Measurements from ENCODE around the gene CCDC184.

The CCDC184 gene

DNA sequence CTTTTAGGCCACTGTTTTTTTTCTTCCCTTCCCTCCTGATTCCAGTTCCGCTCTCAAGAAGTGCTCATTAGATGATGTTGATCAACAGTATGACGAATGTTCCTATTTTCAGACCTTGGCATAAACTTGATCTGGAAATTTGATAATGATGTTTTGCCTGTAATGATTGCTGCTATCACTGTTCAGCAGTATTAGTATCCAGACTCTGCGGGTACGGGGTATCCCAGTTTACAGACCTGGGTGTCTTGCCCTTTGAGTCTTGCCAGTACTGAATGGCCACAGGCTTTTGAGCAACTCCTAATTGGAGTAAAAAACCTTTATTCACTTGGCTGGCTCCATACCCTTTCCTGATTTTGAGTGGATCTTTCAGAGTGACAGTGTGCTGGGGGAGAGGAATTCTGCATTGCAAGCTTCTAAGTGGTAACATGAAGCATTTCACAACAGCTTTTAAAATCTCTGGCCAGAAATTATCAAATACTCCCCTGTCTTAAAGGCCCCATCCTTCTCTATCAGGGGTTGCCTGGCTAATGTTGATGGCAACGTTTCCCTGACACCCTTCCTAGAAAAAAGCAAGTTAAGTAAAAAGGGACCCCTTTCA, 20.2 kb upstream of the CCDC184 start:
- no peaks in the 10 kb centered on the region for H4K20me1 ChIP-seq (ENCODE audit: insufficient read depth, low read length)
- H3K4me3 ChIP-seq (ENCODE audit: low read length): no peak overlapping the region
- H3K4me2 ChIP-seq (ENCODE audit: low read length): no peak overlapping the region
- TF ChIP-seq EZH2phosphoT487 (IDR thresholded peaks at IDR 0.05; ENCODE audit: low read depth): no peak
- TF ChIP-seq, protein P1, sequence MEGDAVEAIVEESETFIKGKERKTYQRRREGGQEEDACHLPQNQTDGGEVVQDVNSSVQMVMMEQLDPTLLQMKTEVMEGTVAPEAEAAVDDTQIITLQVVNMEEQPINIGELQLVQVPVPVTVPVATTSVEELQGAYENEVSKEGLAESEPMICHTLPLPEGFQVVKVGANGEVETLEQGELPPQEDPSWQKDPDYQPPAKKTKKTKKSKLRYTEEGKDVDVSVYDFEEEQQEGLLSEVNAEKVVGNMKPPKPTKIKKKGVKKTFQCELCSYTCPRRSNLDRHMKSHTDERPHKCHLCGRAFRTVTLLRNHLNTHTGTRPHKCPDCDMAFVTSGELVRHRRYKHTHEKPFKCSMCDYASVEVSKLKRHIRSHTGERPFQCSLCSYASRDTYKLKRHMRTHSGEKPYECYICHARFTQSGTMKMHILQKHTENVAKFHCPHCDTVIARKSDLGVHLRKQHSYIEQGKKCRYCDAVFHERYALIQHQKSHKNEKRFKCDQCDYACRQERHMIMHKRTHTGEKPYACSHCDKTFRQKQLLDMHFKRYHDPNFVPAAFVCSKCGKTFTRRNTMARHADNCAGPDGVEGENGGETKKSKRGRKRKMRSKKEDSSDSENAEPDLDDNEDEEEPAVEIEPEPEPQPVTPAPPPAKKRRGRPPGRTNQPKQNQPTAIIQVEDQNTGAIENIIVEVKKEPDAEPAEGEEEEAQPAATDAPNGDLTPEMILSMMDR (IDR thresholded peaks at IDR 0.05; ENCODE audit: low read depth, low read length): no peak
- H3K9me3 ChIP-seq (ENCODE audit: insufficient read depth, low read length): no peaks in the 10 kb centered on the region
- no peak overlapping the region for H3K9ac ChIP-seq (ENCODE audit: low read length)
- H3K27me3 ChIP-seq (ENCODE audit: low read depth, low read length): no peaks in the 10 kb centered on the region
- no peaks in the 10 kb centered on the region; the same call in 1 of the 2 replicates for H3K4me1 ChIP-seq (ENCODE audit: low read length)
- H2AFZ ChIP-seq (ENCODE audit: low read depth, low read length): no peak overlapping the region
- no peaks in the 10 kb centered on the region for H3K79me2 ChIP-seq (ENCODE audit: low read length)
- no peak overlapping the region for H3K27ac ChIP-seq (ENCODE audit: low read length)
- no peaks in the 10 kb centered on the region for H3K36me3 ChIP-seq (replicated peaks; ENCODE audit: low read depth, low read length)

DNA sequence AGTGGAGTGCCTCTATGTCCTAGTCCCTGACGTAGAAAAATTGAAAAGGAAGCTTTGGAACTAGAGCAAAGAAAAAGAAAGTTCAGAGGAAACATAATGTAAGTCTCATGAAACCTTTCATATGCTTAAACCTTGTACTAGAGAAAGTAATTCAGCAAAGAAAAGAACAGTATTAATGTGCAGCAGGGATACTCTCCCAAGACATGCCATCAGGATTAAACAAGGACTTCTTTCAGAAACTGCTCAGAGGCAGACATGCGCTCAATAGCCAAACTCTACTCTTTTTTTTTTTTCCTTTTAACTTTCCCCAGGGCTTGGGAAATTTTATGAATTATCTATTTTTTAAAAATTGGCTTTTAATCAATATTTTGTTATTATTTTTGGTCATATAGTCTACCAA, 19.0 kb upstream of the CCDC184 start:
- H3K79me2 ChIP-seq (ENCODE audit: low read length): no peaks in the 10 kb centered on the region
- no peaks in the 10 kb centered on the region for H3K4me1 ChIP-seq (ENCODE audit: low read length)
- H3K9ac ChIP-seq (ENCODE audit: low read length): no peak overlapping the region
- no peaks in the 10 kb centered on the region for H4K20me1 ChIP-seq (ENCODE audit: insufficient read depth, low read length)
- H3K9me3 ChIP-seq (ENCODE audit: insufficient read depth, low read length): no peaks in the 10 kb centered on the region
- no peak overlapping the region for H2AFZ ChIP-seq (ENCODE audit: low read depth, low read length)
- no peaks in the 10 kb centered on the region for H3K36me3 ChIP-seq (replicated peaks; ENCODE audit: low read depth, low read length)
- TF ChIP-seq EZH2phosphoT487 (IDR thresholded peaks at IDR 0.05; ENCODE audit: low read depth): no peak
- TF ChIP-seq, protein P1 (IDR thresholded peaks at IDR 0.05; ENCODE audit: low read depth, low read length): no peak
- H3K4me2 ChIP-seq (ENCODE audit: low read length): no peak overlapping the region
- H3K4me3 ChIP-seq (ENCODE audit: low read length): no peak overlapping the region
- no peak overlapping the region for H3K27ac ChIP-seq (ENCODE audit: low read length)
- H3K27me3 ChIP-seq (ENCODE audit: low read depth, low read length): no peaks in the 10 kb centered on the region

DNA sequence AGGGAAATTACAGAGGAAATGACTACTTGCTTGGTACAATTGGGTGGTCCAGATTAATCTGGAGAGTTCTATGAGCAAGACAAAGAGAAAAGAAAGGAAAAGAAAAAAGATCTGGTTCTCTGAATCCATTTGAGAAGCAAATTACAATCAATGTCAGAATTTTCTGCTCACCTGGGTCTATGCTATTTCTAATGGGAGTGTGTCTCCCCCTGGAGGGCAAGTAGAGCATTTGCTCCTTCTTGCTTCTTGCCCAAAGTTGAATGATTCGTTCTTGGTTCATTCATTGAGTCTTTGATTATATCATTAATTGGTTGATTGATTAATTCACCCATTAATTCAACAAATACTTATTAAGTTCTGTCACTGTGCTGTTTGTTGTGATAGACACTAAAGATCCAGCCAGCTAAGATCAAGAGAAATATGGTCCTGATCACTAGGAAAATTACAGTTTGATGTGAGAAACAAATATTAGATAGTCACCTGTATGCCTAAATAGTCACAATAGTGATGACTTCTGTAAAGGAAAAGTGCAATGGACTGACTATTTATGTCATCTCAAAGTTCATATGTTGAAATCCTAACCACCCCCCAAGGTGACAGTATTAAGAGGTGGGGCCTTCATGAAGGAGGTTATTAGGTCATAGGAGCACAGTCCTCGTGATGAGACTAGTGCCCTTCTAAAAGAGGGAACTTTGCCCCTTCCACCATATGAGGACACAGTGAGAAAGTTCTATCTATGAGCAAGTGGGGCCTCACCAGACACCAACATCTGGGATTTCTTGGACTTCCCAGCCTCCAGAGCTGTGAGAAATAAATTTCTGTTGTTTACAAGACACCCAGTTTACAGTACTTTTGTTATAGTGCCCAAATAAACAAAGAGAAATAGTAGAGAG, 18.1 kb upstream of the CCDC184 start:
- Histone ChIP-seq H3K27ac (ENCODE audit: low read length) (no peak overlapping the region), H3K27me3 (ENCODE audit: low read depth, low read length) (no peaks in the 10 kb centered on the region), H3K4me2 (ENCODE audit: low read length) (no peak overlapping the region), H3K79me2 (ENCODE audit: low read length) (no peaks in the 10 kb centered on the region), H3K9ac (ENCODE audit: low read length) (no peak overlapping the region), H3K9me3 (ENCODE audit: insufficient read depth, low read length) (no peaks in the 10 kb centered on the region), H4K20me1 (ENCODE audit: insufficient read depth, low read length) (no peaks in the 10 kb centered on the region), H3K4me1 (ENCODE audit: low read length) (no peaks in the 10 kb centered on the region), H3K36me3 (replicated peaks; ENCODE audit: low read depth, low read length) (no peaks in the 10 kb centered on the region), H3K4me3 (ENCODE audit: low read length) (no peak overlapping the region), H2AFZ (ENCODE audit: low read depth, low read length) (no peak overlapping the region)
- no peak for TF ChIP-seq EZH2phosphoT487 (IDR thresholded peaks at IDR 0.05; ENCODE audit: low read depth)
- TF ChIP-seq, protein P1 (IDR thresholded peaks at IDR 0.05; ENCODE audit: low read depth, low read length): peak; percentile 94

DNA sequence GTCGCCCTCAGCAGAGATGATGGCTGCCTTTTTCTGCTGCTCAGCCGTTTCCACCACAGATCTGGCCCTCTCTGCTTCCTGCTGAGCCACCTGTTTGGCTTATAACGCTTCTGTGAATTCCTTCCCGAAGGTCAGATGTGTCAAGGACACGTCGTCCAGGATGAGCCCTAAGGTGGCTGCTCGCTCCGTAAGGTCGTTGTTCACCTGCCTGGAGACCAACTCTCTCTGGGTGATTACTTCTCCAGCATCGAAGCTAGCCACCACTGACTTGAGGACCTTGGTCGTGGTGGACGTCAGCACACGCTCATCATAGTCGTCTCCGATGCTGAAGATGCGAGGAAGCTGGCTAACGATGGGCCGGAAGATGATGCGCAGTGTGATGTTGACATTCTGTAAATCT, 14.4 kb upstream of the CCDC184 start:
- Histone ChIP-seq H3K4me3 (ENCODE audit: low read length) (no peak overlapping the region), H4K20me1 (ENCODE audit: insufficient read depth, low read length) (no peaks in the 10 kb centered on the region), H3K27me3 (ENCODE audit: low read depth, low read length) (no peaks in the 10 kb centered on the region), H3K4me1 (ENCODE audit: low read length) (no peaks in the 10 kb centered on the region), H3K9ac (ENCODE audit: low read length) (no peak overlapping the region), H2AFZ (ENCODE audit: low read depth, low read length) (no peak overlapping the region), H3K79me2 (ENCODE audit: low read length) (no peaks in the 10 kb centered on the region), H3K27ac (ENCODE audit: low read length) (no peak overlapping the region), H3K4me2 (ENCODE audit: low read length) (no peak overlapping the region), H3K36me3 (replicated peaks; ENCODE audit: low read depth, low read length) (no peaks in the 10 kb centered on the region), H3K9me3 (ENCODE audit: insufficient read depth, low read length) (no peaks in the 10 kb centered on the region)
- no peak for TF ChIP-seq EZH2phosphoT487 (IDR thresholded peaks at IDR 0.05; ENCODE audit: low read depth)
- TF ChIP-seq, protein P1 (IDR thresholded peaks at IDR 0.05; ENCODE audit: low read depth, low read length): no peak
